Testis (tissue), 3 donors: ENCODE results near the gene RNF126. TPM values are rescaled to one million over a fixed set of nuclear protein-coding genes. Genes with fewer than 3 reads are reported as not detected.

Source experiments
- DNase-seq: peaks from one replicate; pipeline ENCODE4 v3.0.0-alpha.2; 2019
- H3K27ac ChIP-seq, 2 donors: fragments of 200-600 bp; sonication (generic); one replicate each; pipeline ENCODE4 v1.5.1; 2019
- H3K27me3 ChIP-seq: fragments of 200-600 bp; sonication (generic); one replicate; pipeline ENCODE4 v1.5.1; 2019
- H3K36me3 ChIP-seq: fragments of 200-600 bp; sonication (generic); one replicate; pipeline ENCODE4 v1.5.1; 2017; ENCODE audit warnings: low read depth; ENCODE audit errors: missing control alignments
- H3K4me1 ChIP-seq: fragments of 200-600 bp; sonication (generic); one replicate; pipeline ENCODE4 v1.5.1; 2019
- H3K4me3 ChIP-seq, 2 donors: fragments of 200-600 bp; sonication (generic); one replicate each; pipeline ENCODE4 v1.5.1; 2017 to 2019
- H3K9me3 ChIP-seq: fragments of 200-600 bp; sonication (generic); one replicate; pipeline ENCODE4 v1.5.1; 2017
- CTCF ChIP-seq, 3 experiments: fragments of 450-650 bp in 2 of 3; fragments of 200-600 bp in 1 of 3; sonication (generic) in 1 of 3; IDR thresholded peaks; one replicate each; pipeline ENCODE4 v1.5.1; 2016 to 2019; ENCODE audit warnings: antibody characterized with exemption in 3 of 3, mild to moderate bottlenecking in 2 of 3, moderate library complexity in 1 of 3
- POLR2A ChIP-seq: fragments of 450-650 bp; IDR thresholded peaks from one replicate; pipeline ENCODE4 v1.6.1; 2017; ENCODE audit warnings: antibody characterized with exemption, mild to moderate bottlenecking, moderate library complexity
- WGBS, 2 donors: methylation state at CpG; one replicate each; pipeline ENCODE4 v1.1.5; 2018; 5-methylcytosine and 5-hydroxymethylcytosine counted together
- intact Hi-C: fragments of 100-400 bp; cut with DNase I; formaldehyde crosslinking; loops from one replicate; pipeline ENCODE4 v1.15.1; 2023; ENCODE audit warnings: low total_unique reads
- polyA plus RNA-seq: library from polyadenylated mRNA; stranded (reverse); fragments of 350-450 nt; fragmentation: Illumina TruSeq; extraction: RNeasy Lipid Tissue Mini Kit (QIAGEN cat#74804); gene quantifications from one replicate; pipeline ENCODE4 v1.2.3, GENCODE V29; 2014; ENCODE audit warnings: low read depth, low replicate concordance; ENCODE audit not compliant: insufficient read depth
- total RNA-seq, 2 donors: library from RNA; depleted of rRNA; stranded (reverse); fragments of >200 nt; gene quantifications; one replicate each; pipeline ENCODE4 v1.2.3, GENCODE V29; 2016

The RNF126 gene
- total and polyA plus RNA-seq, 3 donors from 2014 or later, result 107 to 158 (median 148) TPM

DNA sequence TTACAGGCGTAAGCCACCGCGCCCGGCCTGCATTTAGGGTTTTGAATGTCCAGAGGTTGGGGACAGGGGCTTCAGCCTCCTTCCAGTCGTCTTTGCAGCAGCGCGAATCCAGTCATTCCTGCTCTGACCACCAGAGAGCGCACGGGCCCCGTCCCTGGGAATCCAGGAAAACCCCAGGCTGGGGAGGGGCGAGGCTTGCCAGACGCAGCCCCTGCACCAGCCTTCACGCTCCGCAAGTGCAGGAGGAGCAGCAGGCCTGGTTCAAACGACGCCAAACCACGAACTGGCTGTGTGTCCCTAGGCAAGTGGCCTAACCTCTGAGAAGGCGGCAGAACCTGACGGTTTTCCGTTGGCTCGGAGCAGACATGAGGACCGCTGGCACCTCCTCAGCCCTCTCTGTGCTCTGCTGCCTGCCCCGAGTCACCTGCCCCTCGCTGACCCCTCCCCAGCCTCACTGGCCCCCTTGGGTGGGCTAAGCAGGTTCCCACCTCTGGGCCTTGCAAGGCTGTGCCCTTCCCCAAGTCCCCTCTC, 2.0 kb upstream of the RNF126 start:
- no peak overlapping the region for H3K27ac ChIP-seq
- WGBS, 2 donors, result 28 to 36% methylated on average over 24 of the region's 24 CpGs
- DNase-seq, result peak; percentile 83

GRCh38 chr19:663682-664117, 686 bp upstream of the RNF126 start:
- TF ChIP-seq POLR2A, result no peak
- TF ChIP-seq CTCF (IDR thresholded peaks at IDR 0.05), result no peak
- peaks cover 46% of the 10 kb centered on the region for H3K4me1 ChIP-seq

More for the DNA sequence above, 2.0 kb upstream of the RNF126 start:
- TF ChIP-seq CTCF (IDR thresholded peaks at IDR 0.05) (peak; percentile 82 to 96 (median 90)), POLR2A (no peak)
- Histone ChIP-seq H3K9me3 (no peaks in the 10 kb centered on the region), H3K4me1 (peaks cover 34% of the 10 kb centered on the region), H3K36me3 (no peaks in the 10 kb centered on the region), H3K4me3 (no peak overlapping the region), H3K27me3 (no peaks in the 10 kb centered on the region)
- intact Hi-C loops, result loop anchor here (5.0 kb wide), 1 partner anchor 67 kb away; no protein-coding TSS in a partner anchor

GRCh38 chr19:662207-662961, 630 bp downstream of the RNF126 start:
- WGBS, 2 donors, result 0 to 1% methylated on average over 9 to 47 of the region's 81 CpGs
- intact Hi-C loops, result no loop called here
- Histone ChIP-seq H3K27me3 (no peaks in the 10 kb centered on the region), H3K36me3 (no peaks in the 10 kb centered on the region), H3K27ac (peak overlapping the region; percentile 68 to 82), H3K4me3 (peak overlapping the region; percentile 97 to 98), H3K4me1 (peaks cover 54% of the 10 kb centered on the region), H3K9me3 (no peaks in the 10 kb centered on the region)
- no peak for TF ChIP-seq POLR2A
- no peak for TF ChIP-seq CTCF (IDR thresholded peaks at IDR 0.05)
- peak; percentile 56 for DNase-seq

More at GRCh38 chr19:663682-664117, 686 bp upstream of the RNF126 start:
- WGBS, 2 donors, result 17 to 35% methylated on average over 15 to 18 of the region's 18 CpGs
- Histone ChIP-seq H3K9me3 (no peaks in the 10 kb centered on the region), H3K27ac (peak overlapping the region; percentile 46 to 96), H3K27me3 (no peaks in the 10 kb centered on the region), H3K4me3 (peak overlapping the region; percentile 60 to 97), H3K36me3 (no peaks in the 10 kb centered on the region)
- DNase-seq, result no peak
- intact Hi-C loops, result no loop called here

DNA sequence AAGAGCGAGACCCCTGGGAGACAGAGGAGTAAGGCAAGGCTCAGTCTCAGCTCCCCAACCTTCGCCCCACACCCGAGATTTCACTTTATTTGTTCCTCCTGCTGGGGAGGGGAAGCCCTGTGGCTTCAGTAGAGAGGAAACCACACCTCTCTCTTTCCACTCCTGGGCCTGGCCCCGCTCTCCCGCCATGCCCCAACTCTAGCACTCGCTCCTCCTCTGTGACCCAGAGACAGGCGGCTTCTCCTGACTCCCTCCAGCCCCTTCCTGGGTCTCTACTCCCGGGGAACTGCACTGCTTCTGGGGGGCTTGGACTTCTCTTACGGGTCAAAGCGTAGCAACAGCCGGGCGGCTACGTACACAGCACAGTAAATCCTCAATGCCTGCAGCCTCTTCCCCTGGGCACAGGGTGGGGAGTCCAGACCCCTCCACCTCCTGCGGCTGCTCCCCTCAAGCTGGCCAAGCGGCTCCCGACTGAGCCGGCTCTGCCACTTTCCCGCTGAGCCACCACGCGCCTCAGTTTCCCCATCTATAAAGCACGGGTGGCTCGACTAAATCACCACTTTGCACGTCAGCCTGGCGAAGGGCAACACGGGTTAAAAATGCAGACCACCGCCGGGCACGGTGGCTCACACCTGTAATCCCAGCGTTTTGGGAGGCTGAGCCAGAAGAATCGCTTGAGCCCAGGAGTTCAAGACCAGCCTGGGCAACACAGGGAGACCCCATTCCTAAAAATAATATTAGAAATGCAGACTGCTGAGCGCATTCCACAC, 1.4 kb downstream of the RNF126 start:
- Histone ChIP-seq H3K4me3 (peak overlapping the region; percentile 97 to 98), H3K4me1 (peaks cover 57% of the 10 kb centered on the region), H3K27me3 (no peaks in the 10 kb centered on the region), H3K9me3 (no peaks in the 10 kb centered on the region), H3K36me3 (no peaks in the 10 kb centered on the region), H3K27ac (peak overlapping the region; percentile 68 to 82)
- WGBS, 2 donors, result 5 to 11% methylated on average over 31 of the region's 31 CpGs
- no peak for DNase-seq
- intact Hi-C loops, result no loop called here
- TF ChIP-seq POLR2A, result no peak
- no peak for TF ChIP-seq CTCF (IDR thresholded peaks at IDR 0.05)
